Activated T-cell treated with anti-CD3 and anti-CD28 coated beads for 1 hour (primary cell): ENCODE data around the gene OR14I1.
"Not testable (repeated sequence)": the region's sequence is repeated elsewhere in the genome, so short reads cannot be mapped to it uniquely, and the experiment has no call there.

Source experiments
- DNase-seq: peaks from one replicate; pipeline ENCODE4 v3.0.0-alpha.2; 2020; ENCODE audit warnings: low read depth

OR14I1 gene

GRCh38 chr1:248686815-248687214 lies 15.8 kb downstream of the OR14I1 start:
- DNase-seq, result no peak

- no peak for DNase-seq
Observed at GRCh38 chr1:248681651-248682050, 20.9 kb downstream of the OR14I1 start.

GRCh38 chr1:248670003-248670402 lies 32.6 kb downstream of the OR14I1 start:
- DNase-seq, result no peak

- DNase-seq, result not testable (repeated sequence)
Observed at GRCh38 chr1:248663453-248664328, 38.9 kb downstream of the OR14I1 start.

- DNase-seq, result not testable (repeated sequence)
Observed at GRCh38 chr1:248656797-248657196, 45.8 kb downstream of the OR14I1 start.

- DNase-seq, result not testable (repeated sequence)
Observed at GRCh38 chr1:248655354-248655753, 47.2 kb downstream of the OR14I1 start, which contains the start of gene OR2T27. OR2T27 (minus strand) TSS chr1:248655528; CDS start chr1:248650884, 4,644 bp downstream.
